K562 (cell line): Measurements from ENCODE around the gene NMT1. TPM values are rescaled to one million over a fixed set of nuclear protein-coding genes. Genes with fewer than 3 reads are reported as not detected.
A peak's percentile ranks its signal among the peaks of the same experiment; 100 is the strongest.

Source experiments
- BCOR ChIP-seq: fragments of 450-650 bp; IDR thresholded peaks from 2 replicates; pipeline ENCODE4 v1.6.1; 2016
- HEY1 ChIP-seq: fragments of 250-450 bp; sonication (Bioruptor Pico); IDR thresholded peaks from 2 replicates; pipeline ENCODE4 v1.5.0; 2020; ENCODE audit warnings: mild to moderate bottlenecking, moderate library complexity, borderline replicate concordance
- MAFK ChIP-seq: IDR thresholded peaks from 2 replicates; pipeline ENCODE4 v1.6.1; 2011; ENCODE audit warnings: low read length, improper control_type of control experiment
- MCM2 ChIP-seq: fragments of 450-650 bp; IDR thresholded peaks from 2 replicates; pipeline ENCODE4 v1.6.1; 2017; ENCODE audit warnings: low read depth, mild to moderate bottlenecking
- MCM7 ChIP-seq, 2 experiments: fragments of 450-650 bp; IDR thresholded peaks; 2 replicates each; pipeline ENCODE4 v1.6.1; 2016 to 2018
- MECOM ChIP-seq: fragments of 250-450 bp; sonication (Bioruptor Pico); IDR thresholded peaks from 2 replicates; pipeline ENCODE4 v1.8.0; 2022; ENCODE audit warnings: inconsistent platforms
- MTA2 ChIP-seq: fragments of 450-650 bp; IDR thresholded peaks from 2 replicates; pipeline ENCODE4 v1.6.1; 2016; ENCODE audit warnings: low read depth
- MYBL2 ChIP-seq, 2 experiments: fragments of 450-650 bp in 1 of 2; sonication (generic) in 1 of 2; formaldehyde crosslinking in 1 of 2; IDR thresholded peaks; 2 replicates each; pipeline versions ENCODE4 v1.6.1 to v1.8.1; 2017 to 2022; ENCODE audit warnings: borderline replicate concordance in 1 of 2, inconsistent platforms in 1 of 2, low read depth in 1 of 2, mild to moderate bottlenecking in 1 of 2, missing genetic modification reagents in 1 of 2, moderate library complexity in 1 of 2
- PHB ChIP-seq: fragments of 250-450 bp; sonication (Bioruptor Pico); IDR thresholded peaks from 2 replicates; pipeline ENCODE4 v1.5.0; 2021
- POLR2A ChIP-seq: fragments of 450-650 bp; conservative IDR thresholded peaks from 2 replicates; pipeline ENCODE4 v1.6.1; 2016
- POLR3A ChIP-seq: IDR thresholded peaks from 2 replicates; pipeline ENCODE4 v1.6.1; 2011; ENCODE audit warnings: borderline replicate concordance, mild to moderate bottlenecking, moderate library complexity; ENCODE audit not compliant: insufficient read length, insufficient read depth; ENCODE audit errors: extremely low read depth
- SIN3A ChIP-seq, 2 experiments: fragments of 150-350 bp in 1 of 2; IDR thresholded peaks; 2 replicates each; pipeline ENCODE4 v1.6.1; 2011 to 2016; ENCODE audit warnings: borderline replicate concordance in 2 of 2, low read depth in 2 of 2, low read length in 2 of 2, mild to moderate bottlenecking in 2 of 2, moderate library complexity in 2 of 2; ENCODE audit not compliant: control insufficient read depth in 1 of 2
- TCF7 ChIP-seq: sonication (generic); IDR thresholded peaks from 2 replicates; pipeline ENCODE4 v1.6.1; 2016; ENCODE audit warnings: antibody characterized with exemption, borderline replicate concordance
- TCFL5 ChIP-seq: fragments of 250-450 bp; sonication (Bioruptor Pico); conservative IDR thresholded peaks from 2 replicates; pipeline ENCODE4 v1.6.1; 2021; ENCODE audit warnings: mild to moderate bottlenecking, moderate library complexity, matching md5 sums
- YBX1 ChIP-seq: fragments of 450-650 bp; IDR thresholded peaks from 2 replicates; pipeline ENCODE4 v1.7.1; 2016; ENCODE audit warnings: mild to moderate bottlenecking
- YY1 ChIP-seq, 3 experiments: IDR thresholded peaks; 2 replicates each; pipeline ENCODE4 v1.6.1; 2011; ENCODE audit warnings: low read length in 2 of 3, mild to moderate bottlenecking in 2 of 3, moderate library complexity in 2 of 3, borderline replicate concordance in 1 of 3, control low read depth in 1 of 3, low read depth in 1 of 3; ENCODE audit not compliant: insufficient read depth in 3 of 3, insufficient replicate concordance in 2 of 3, control insufficient read depth in 1 of 3, insufficient read length in 1 of 3; ENCODE audit errors: extremely low read depth in 1 of 3
- ZFPM2 ChIP-seq: fragments of 250-450 bp; sonication (Bioruptor Pico); IDR thresholded peaks from 2 replicates; pipeline ENCODE4 v1.5.1; 2022; ENCODE audit warnings: mild to moderate bottlenecking
- ZNF174 ChIP-seq: fragments of 250-450 bp; sonication (Bioruptor Pico); IDR thresholded peaks from 2 replicates; pipeline ENCODE4 v1.4.0; 2020; ENCODE audit warnings: mild to moderate bottlenecking
- ZNF354B ChIP-seq: fragments of 250-450 bp; sonication (Bioruptor Pico); IDR thresholded peaks from 2 replicates; pipeline ENCODE4 v1.4.0; 2020
- polyA plus RNA-seq, 8 experiments: library from polyadenylated mRNA; depleted of rRNA in 4 of 8; stranded (reverse) in 5 of 8; unstranded in 3 of 8; fragments of >200 nt; fragmentation: Nextera tagmentation in 2 of 8; fragmentation: Illumina TruSeq in 1 of 8; extraction: Ambion mirVana in 2 of 8; extraction: Trizol in 1 of 8; gene quantifications; 2 replicates each; pipeline versions ENCODE4 v1.2.1 to v1.2.3, GENCODE V29; 2011 to 2014; ENCODE audit warnings: inconsistent platforms in 1 of 8, missing spikeins in 1 of 8
- total RNA-seq, 7 experiments: library from RNA; depleted of rRNA in 6 of 7; stranded (reverse); fragments of >200 nt in 6 of 7; fragmentation: Illumina TruSeq in 2 of 7; extraction: Trizol in 2 of 7; gene quantifications; 2 replicates each; pipeline versions ENCODE4 v1.2.1 to v1.2.3, GENCODE V29; 2011 to 2021; ENCODE audit warnings: low replicate concordance in 1 of 7
- TF ChIP-seq, protein P1 (sequence below): fragments of 200-800 bp; sonication (Bioruptor generic); IDR thresholded peaks from 2 replicates; pipeline ENCODE4 v1.6.1; 2017; ENCODE audit warnings: missing genetic modification characterization, missing compliant biosample characterization
- TF ChIP-seq, protein P2 (sequence below): fragments of 250-450 bp; sonication (Bioruptor Pico); IDR thresholded peaks from 2 replicates; pipeline ENCODE4 v1.5.0; 2022; ENCODE audit warnings: mild to moderate bottlenecking
- TF ChIP-seq, protein P3 (sequence below): sonication (generic); formaldehyde crosslinking; IDR thresholded peaks from 2 replicates; pipeline ENCODE4 v1.8.0; 2022; ENCODE audit warnings: missing genetic modification reagents, mild to moderate bottlenecking, borderline replicate concordance

The NMT1 gene
- total and polyA plus RNA-seq, 9 of the 15 experiments (the other 6 are each of a cell fraction or from before 2014, with no cell fraction given), result 86.7 to 569 (median 213) TPM

DNA sequence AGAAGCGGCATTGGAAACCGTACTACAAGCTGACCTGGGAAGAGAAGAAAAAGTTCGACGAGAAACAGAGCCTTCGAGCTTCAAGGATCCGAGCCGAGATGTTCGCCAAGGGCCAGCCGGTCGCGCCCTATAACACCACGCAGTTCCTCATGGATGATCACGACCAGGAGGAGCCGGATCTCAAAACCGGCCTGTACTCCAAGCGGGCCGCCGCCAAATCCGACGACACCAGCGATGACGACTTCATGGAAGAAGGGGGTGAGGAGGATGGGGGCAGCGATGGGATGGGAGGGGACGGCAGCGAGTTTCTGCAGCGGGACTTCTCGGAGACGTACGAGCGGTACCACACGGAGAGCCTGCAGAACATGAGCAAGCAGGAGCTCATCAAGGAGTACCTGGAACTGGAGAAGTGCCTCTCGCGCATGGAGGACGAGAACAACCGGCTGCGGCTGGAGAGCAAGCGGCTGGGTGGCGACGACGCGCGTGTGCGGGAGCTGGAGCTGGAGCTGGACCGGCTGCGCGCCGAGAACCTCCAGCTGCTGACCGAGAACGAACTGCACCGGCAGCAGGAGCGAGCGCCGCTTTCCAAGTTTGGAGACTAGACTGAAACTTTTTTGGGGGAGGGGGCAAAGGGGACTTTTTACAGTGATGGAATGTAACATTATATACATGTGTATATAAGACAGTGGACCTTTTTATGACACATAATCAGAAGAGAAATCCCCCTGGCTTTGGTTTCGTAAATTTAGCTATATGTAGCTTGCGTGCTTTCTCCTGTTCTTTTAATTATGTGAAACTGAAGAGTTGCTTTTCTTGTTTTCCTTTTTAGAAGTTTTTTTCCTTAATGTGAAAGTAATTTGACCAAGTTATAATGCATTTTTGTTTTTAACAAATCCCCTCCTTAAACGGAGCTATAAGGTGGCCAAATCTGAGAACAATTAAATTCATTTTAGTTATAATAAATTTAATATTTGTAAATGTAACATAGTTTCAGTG lies 88.8 kb downstream of the NMT1 start (continued):
- TF ChIP-seq TCF7 (no peak), YBX1 (no peak), MECOM (CRISPR knock-in tag) (no peak), ZNF354B (CRISPR knock-in tag) (no peak), PHB (CRISPR knock-in tag) (no peak), SIN3A (IDR thresholded peaks at IDR 0.05; ENCODE audit: borderline replicate concordance in 2 of 2, control insufficient read depth in 1 of 2, low read depth in 2 of 2, low read length in 2 of 2) (0 out of 4 replicates have a peak, but pooled peaks of 1 of the 2 experiments have one; percentile 29), YY1 (IDR thresholded peaks at IDR 0.05; ENCODE audit: borderline replicate concordance in 1 of 3, control insufficient read depth in 1 of 3, extremely low read depth in 1 of 3, insufficient read depth in 3 of 3, insufficient read length in 1 of 3, insufficient replicate concordance in 2 of 3, low read depth in 1 of 3, low read length in 2 of 3) (no peak), MCM7 (IDR thresholded peaks at IDR 0.05) (no peak), MYBL2 (IDR thresholded peaks at IDR 0.05; ENCODE audit: low read depth) (no peak), MYBL2 (CRISPR knock-in tag; IDR thresholded peaks at IDR 0.05; ENCODE audit: borderline replicate concordance) (no peak), ZFPM2 (CRISPR knock-in tag) (no peak), POLR3A (no peak), MAFK (no peak), MCM2 (no peak), ZNF174 (CRISPR knock-in tag) (no peak), TCFL5 (no peak), MTA2 (no peak), HEY1 (CRISPR knock-in tag) (no peak), POLR2A (peak; percentile 30; the same call in 1 of the 2 replicates), BCOR (0 out of 2 replicates have a peak, but pooled peaks have one; percentile 26)
- TF ChIP-seq, protein P1, sequence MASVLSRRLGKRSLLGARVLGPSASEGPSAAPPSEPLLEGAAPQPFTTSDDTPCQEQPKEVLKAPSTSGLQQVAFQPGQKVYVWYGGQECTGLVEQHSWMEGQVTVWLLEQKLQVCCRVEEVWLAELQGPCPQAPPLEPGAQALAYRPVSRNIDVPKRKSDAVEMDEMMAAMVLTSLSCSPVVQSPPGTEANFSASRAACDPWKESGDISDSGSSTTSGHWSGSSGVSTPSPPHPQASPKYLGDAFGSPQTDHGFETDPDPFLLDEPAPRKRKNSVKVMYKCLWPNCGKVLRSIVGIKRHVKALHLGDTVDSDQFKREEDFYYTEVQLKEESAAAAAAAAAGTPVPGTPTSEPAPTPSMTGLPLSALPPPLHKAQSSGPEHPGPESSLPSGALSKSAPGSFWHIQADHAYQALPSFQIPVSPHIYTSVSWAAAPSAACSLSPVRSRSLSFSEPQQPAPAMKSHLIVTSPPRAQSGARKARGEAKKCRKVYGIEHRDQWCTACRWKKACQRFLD, result no peak; the same call in 1 of the 2 replicates
- TF ChIP-seq, protein P2, sequence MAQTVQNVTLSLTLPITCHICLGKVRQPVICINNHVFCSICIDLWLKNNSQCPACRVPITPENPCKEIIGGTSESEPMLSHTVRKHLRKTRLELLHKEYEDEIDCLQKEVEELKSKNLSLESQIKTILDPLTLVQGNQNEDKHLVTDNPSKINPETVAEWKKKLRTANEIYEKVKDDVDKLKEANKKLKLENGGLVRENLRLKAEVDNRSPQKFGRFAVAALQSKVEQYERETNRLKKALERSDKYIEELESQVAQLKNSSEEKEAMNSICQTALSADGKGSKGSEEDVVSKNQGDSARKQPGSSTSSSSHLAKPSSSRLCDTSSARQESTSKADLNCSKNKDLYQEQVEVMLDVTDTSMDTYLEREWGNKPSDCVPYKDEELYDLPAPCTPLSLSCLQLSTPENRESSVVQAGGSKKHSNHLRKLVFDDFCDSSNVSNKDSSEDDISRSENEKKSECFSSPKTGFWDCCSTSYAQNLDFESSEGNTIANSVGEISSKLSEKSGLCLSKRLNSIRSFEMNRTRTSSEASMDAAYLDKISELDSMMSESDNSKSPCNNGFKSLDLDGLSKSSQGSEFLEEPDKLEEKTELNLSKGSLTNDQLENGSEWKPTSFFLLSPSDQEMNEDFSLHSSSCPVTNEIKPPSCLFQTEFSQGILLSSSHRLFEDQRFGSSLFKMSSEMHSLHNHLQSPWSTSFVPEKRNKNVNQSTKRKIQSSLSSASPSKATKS (CRISPR knock-in tag), result no peak
- TF ChIP-seq, protein P3, sequence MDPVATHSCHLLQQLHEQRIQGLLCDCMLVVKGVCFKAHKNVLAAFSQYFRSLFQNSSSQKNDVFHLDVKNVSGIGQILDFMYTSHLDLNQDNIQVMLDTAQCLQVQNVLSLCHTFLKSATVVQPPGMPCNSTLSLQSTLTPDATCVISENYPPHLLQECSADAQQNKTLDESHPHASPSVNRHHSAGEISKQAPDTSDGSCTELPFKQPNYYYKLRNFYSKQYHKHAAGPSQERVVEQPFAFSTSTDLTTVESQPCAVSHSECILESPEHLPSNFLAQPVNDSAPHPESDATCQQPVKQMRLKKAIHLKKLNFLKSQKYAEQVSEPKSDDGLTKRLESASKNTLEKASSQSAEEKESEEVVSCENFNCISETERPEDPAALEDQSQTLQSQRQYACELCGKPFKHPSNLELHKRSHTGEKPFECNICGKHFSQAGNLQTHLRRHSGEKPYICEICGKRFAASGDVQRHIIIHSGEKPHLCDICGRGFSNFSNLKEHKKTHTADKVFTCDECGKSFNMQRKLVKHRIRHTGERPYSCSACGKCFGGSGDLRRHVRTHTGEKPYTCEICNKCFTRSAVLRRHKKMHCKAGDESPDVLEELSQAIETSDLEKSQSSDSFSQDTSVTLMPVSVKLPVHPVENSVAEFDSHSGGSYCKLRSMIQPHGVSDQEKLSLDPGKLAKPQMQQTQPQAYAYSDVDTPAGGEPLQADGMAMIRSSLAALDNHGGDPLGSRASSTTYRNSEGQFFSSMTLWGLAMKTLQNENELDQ (CRISPR knock-in tag), result no peak
